ENCODE results near the gene RIMS3. TPM values are rescaled to one million over a fixed set of nuclear protein-coding genes. Genes with fewer than 3 reads are reported as not detected.

Gene RIMS3
- polyA plus RNA-seq, 3 donors = 1.7 to 2.0 (median 1.9) TPM

DNA sequence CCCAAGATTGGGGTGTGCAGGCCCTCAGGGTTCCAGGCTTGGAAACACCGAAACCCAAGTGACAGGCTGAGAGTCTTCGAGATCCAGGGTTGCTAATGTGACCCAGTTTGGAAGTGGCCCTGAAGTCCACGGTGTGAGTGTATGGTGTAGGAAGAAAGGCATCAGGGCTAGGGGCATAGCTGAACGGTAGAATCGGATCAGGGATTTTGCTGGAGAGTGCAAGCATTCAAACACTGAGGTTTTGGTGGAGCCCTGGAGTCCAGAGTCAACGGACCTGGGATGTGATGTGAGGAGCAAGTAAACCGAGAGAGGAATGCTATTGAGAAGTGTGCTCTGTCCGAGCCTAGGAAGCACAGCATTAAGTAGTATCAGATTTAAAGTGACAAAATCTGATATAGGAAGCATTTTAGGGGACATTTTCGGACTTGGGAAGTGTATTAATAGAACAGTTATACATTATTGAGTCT lies 27.0 kb upstream of the RIMS3 start:
- no peak for DNase-seq (ENCODE audit: low read depth in 3 of 3, low spot score in 2 of 3)

GRCh38 chr1:40691538-40692428 lies 26.3 kb upstream of the RIMS3 start, which contains the start of gene NFYC:
Gene NFYC (plus strand): TSS chr1:40691704. CDS start chr1:40738844, 47,140 bp downstream.
- DNase-seq (ENCODE audit: low read depth in 3 of 3, low spot score in 2 of 3) = peak; percentile 96 to 99 (median 99)

DNA sequence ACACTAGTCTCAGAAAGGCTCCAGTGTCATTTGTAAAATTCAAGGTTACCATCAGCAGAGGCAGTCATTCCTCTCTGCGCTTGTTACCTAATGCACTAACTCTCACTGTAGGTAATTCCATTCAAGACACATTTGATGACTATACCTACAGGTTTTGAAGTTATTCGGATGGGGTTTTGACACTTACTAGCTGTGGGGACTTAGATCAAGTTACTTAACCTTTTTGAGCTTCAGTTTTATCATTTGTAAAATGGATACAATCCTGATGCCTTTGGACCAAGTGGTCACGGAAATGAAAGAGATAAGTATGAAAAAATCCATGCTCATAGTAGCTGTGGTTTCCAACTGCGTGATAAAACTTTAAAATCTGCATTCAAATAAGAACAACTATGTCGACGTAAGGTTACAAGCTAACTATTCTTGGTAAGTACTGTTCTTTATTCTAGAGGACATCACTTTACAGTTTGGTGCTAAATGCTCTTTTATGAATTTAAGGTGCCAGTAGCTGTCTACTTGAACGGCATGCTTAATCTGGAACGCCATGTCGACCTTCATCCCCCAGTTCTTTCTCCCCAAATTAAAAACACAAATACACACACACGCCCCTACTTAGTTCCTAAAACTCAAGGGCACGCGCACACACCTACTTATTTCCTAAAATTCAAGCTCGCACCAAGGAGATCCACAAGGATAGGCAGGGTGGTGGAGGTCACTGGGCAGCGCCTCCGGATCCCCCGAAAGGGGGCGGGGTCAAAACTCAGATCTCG lies 25.5 kb upstream of the RIMS3 start:
- DNase-seq (ENCODE audit: low read depth in 3 of 3, low spot score in 2 of 3) = no peak

- DNase-seq (ENCODE audit: low read depth in 3 of 3, low spot score in 2 of 3) = no peak
These were observed 24.3 kb upstream of the RIMS3 start for GRCh38 chr1:40689737-40690136.

- no peak for DNase-seq (ENCODE audit: low read depth in 3 of 3, low spot score in 2 of 3)
These were observed 22.2 kb upstream of the RIMS3 start for GRCh38 chr1:40687661-40688060.

- DNase-seq (ENCODE audit: low read depth in 3 of 3, low spot score in 2 of 3) = no peak
These were observed 21.6 kb upstream of the RIMS3 start for GRCh38 chr1:40687059-40687458.

DNA sequence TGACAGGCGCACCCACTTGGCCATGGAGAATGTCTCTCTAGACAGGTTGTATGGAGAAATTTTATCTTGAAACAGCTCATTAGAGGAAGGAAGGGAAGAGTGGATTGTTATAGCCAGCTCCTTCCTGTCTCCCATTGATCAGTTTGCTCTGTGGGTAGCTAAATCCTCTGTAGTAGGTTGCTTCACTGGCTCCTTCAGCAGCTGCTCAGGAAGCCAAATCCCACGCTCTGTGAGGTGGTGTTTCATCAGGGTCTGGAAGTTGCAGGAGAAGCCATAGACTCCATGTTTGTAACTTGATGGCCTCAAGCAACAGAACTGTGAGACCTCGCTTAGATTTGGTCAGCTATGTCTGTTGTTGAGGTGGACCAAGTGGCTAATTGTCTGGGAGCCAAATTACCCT lies 19.2 kb upstream of the RIMS3 start:
- no peak for DNase-seq (ENCODE audit: low read depth in 3 of 3, low spot score in 2 of 3)

DNA sequence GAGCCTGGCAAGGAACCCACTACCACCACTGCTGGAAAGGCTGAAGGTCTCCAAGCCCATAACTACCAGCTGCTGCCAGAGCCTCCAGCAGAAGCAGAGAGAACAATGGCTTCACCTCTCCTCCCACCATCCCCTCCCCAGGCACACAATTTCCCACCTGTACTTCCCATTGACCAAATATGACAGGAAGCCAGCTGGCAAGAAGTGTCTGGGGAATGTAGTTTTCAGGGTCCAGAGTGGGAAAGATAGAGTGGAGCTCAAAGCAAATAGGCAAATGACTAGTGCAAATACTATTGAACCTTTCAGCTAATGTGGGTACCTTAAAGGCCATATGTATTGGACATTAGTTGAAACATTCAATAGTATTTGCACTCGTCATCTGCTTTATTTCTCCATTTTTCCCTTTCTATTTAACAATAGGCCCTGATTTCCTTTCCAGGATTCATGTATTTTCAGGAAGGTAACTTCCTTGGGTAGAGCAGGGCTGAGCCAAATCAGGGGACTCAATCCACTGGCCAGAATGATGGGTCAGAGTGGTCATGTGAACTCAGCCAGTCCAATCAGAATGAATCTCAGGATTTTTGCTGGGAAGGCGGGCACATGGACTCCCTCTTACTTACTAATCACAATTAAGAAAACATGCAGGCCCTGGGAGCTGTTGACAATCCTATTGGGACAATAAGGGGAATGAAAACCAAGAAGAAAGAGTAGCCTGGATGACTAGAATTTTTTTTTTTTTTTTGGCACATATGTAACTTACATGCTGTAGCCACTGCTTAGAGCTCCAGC lies 13.9 kb upstream of the RIMS3 start:
- DNase-seq (ENCODE audit: low read depth in 3 of 3, low spot score in 2 of 3) = no peak

GRCh38 chr1:40676501-40676900 lies 11.0 kb upstream of the RIMS3 start:
- no peak for DNase-seq (ENCODE audit: low read depth in 3 of 3, low spot score in 2 of 3)

GRCh38 chr1:40673452-40673851 lies 8.0 kb upstream of the RIMS3 start:
- no peak for DNase-seq (ENCODE audit: low read depth in 3 of 3, low spot score in 2 of 3)

DNA sequence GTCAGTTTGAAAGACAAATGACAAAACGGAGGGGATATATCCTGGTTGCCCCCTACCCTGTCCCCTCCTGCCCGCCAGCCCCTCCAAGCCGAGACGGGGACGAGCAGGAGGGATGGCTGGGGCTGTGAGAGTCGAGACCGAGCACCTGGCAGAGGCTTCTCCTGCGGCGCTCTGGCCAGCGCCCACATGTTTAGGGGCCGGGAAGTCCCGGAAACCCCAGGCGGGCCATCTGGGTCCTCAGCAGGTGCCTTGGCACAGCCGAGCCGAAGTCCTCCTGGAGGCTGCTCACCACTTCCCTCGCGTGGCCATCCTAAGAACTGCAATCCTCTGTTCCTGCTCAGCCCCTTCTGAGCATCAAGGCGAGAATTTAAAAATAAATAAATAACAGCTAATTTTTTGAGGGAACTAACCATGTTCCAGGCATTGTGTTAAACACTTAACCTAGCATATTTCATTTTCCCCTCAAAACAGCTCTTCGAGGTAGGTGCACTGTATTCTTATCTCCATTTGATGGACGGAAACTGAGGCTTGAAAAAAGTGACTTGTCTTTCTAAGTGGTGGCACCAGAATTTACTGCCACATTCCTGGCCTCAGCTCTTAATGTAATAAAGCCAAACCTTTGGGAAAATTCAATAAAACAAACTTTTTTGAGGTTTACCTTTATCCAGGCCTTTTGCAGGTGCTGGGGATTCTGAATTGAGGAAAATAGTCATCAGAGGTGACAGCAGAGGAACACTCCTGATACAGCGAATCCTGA lies 3.5 kb upstream of the RIMS3 start:
- peak in 2 of 3 donors; percentile 36 to 40 for DNase-seq (ENCODE audit: low read depth in 3 of 3, low spot score in 2 of 3)

DNA sequence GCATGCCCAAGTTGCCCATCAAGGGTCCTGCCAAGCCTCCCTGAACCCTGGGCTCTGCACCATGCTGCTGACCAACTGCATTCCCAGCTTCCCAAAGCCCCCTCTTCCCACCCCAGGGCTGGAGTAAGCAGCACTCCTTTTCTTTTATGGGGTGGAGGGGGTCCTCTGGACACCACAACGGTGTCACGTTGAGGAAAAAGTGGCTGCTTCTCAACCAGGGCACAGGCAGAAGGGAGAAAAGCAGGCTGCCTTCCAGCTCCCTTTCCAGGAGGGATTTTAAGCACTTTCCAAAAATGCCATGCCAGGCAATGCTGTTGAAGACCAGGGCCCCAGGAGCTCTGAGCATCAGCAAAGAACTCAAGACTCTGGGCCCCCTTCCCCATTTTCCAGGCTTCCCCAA lies 691 bp downstream of the RIMS3 start:
- DNase-seq (ENCODE audit: low read depth in 3 of 3, low spot score in 2 of 3) = no peak

GRCh38 chr1:40664167-40664537 lies 1.3 kb downstream of the RIMS3 start:
- DNase-seq (ENCODE audit: low read depth in 3 of 3, low spot score in 2 of 3) = no peak

DNA sequence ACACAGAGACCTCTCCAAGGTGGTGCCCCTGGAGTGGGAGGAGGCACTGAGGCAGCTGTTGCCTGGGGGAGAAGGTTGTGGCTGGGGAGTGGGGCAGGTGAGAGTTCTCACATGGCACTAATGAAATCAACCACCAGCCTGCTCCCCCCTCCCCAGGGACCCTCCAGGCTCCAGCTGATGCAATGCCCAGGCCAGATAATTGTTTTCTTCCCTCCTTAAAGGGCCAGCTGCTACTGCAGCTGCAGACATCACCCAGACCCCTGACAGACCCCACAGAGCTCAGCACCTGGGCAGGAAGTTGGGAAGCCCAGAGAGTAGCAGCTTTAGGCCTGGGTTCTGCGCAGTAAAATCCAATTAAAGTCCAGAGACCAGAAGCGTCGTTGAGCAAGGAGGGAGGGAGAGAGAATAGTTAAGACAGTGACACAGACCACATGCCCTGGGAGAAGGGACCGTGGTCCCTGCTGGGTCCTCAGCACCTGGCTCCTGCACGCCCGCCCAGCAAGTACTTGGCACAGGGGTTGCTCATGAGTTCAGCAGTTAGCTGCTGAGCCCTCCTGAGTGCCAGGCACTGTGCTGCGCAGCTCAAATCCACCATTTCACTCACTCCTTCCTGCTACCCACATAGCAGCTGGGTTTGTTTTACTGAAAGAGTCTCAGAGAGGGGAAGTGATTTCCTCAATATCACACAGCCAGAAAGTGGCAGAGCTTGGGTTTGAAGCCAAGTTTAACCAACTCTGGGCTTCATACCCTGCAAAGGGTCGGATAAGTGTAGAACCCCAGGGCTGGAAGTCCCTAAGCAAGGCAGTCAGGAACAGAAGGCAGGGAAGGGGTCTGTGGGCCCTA lies 1.9 kb downstream of the RIMS3 start:
- no peak for DNase-seq (ENCODE audit: low read depth in 3 of 3, low spot score in 2 of 3)

GRCh38 chr1:40662864-40663263 lies 2.6 kb downstream of the RIMS3 start:
- DNase-seq (ENCODE audit: low read depth in 3 of 3, low spot score in 2 of 3) = no peak

DNA sequence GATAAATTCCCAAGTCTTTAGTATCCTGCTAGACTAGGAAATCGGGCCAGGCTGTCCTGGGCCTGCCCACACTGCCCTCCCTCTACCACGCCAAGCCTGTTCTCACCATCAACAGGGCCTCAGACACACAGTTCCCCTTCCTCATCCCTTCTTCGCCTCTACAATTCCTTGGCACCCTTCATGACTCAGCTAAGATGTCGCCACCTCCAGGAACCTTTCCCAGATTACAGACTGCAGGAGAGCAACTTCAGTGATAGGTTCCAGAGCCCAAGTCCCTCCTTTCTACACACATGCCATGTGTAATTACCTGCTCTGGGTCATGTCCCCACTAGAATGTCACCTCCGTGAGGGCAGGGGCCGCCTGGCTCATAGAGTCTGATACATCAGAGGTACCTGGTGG lies 3.3 kb downstream of the RIMS3 start:
- no peak for DNase-seq (ENCODE audit: low read depth in 3 of 3, low spot score in 2 of 3)

GRCh38 chr1:40661678-40662077 lies 3.8 kb downstream of the RIMS3 start:
- DNase-seq (ENCODE audit: low read depth in 3 of 3, low spot score in 2 of 3) = no peak

DNA sequence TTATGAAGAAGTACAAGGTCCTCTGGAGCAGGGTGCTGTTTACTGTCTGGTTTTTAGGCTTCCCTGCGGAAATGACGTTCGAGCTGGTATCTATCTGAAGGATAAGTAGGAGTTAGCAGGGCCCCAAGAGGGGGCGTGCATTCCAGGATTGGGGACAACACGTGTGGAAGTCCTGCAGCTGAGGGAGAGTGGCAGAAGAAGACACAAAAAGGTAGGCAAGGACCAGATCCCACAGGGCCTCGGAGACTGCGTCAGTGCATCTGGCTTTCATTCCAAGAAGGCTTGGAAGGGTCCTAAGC lies 5.9 kb downstream of the RIMS3 start:
- DNase-seq (ENCODE audit: low read depth in 3 of 3, low spot score in 2 of 3) = no peak
